Keratinocyte (primary cell): ENCODE data around the gene SEMA7A.

Experiments used
- CTCF ChIP-seq, 3 experiments: IDR thresholded peaks in 1 of 3; conservative IDR thresholded peaks in 1 of 3; optimal IDR thresholded peaks in 1 of 3; 2 replicates in 2 of 3; 3 replicates in 1 of 3; pipeline versions ENCODE3 to v1.5.1; 2011; ENCODE audit warnings: low read length in 3 of 3, mild to moderate bottlenecking in 3 of 3, moderate library complexity in 2 of 3, control low read depth in 1 of 3, inconsistent platforms in 1 of 3; ENCODE audit not compliant: insufficient read depth in 2 of 3; ENCODE audit errors: extremely low read depth in 1 of 3
- EZH2 ChIP-seq: IDR thresholded peaks from one replicate; pipeline ENCODE4 v1.6.1; 2012; ENCODE audit warnings: inconsistent platforms, mild to moderate bottlenecking, low read length, moderate library complexity

- no peak for TF ChIP-seq EZH2
- TF ChIP-seq CTCF (optimal IDR thresholded peaks at IDR 0.05 in 1 of 3, IDR thresholded peaks at IDR 0.05 in 1 of 3, conservative IDR thresholded peaks at IDR 0.05 in 1 of 3; ENCODE audit: extremely low read depth in 1 of 3, insufficient read depth in 2 of 3, low read length in 3 of 3), result no peak
Observed at GRCh38 chr15:74434263-74435136, 742 bp upstream of the SEMA7A start.
